ENCODE results near the gene VSIG10L2.

DNA sequence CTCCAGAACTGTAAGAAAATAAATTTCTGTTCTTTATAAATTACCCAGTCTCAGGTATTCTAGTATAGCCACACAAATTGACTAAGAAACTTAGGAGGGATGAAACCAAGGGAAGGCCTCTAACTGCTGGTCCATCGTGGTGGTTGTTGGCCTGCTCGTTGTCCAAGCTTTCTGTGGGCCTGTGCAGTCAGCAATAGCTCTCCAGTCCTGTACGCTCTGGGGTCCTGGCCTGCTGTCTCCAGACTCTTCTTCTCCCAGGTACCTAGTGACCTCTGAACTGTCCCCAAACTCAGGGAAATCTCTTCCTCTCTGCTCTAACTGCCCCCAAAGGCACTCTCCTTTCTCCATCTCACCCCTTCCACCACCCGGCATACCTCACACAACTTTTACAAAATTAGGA lies 5.7 kb upstream of the VSIG10L2 start:
- TF ChIP-seq POLR2A (IDR thresholded peaks at IDR 0.05), result no peak
- TF ChIP-seq, protein P1, sequence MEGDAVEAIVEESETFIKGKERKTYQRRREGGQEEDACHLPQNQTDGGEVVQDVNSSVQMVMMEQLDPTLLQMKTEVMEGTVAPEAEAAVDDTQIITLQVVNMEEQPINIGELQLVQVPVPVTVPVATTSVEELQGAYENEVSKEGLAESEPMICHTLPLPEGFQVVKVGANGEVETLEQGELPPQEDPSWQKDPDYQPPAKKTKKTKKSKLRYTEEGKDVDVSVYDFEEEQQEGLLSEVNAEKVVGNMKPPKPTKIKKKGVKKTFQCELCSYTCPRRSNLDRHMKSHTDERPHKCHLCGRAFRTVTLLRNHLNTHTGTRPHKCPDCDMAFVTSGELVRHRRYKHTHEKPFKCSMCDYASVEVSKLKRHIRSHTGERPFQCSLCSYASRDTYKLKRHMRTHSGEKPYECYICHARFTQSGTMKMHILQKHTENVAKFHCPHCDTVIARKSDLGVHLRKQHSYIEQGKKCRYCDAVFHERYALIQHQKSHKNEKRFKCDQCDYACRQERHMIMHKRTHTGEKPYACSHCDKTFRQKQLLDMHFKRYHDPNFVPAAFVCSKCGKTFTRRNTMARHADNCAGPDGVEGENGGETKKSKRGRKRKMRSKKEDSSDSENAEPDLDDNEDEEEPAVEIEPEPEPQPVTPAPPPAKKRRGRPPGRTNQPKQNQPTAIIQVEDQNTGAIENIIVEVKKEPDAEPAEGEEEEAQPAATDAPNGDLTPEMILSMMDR (IDR thresholded peaks at IDR 0.05), result no peak
- no peak for TF ChIP-seq POLR2AphosphoS5 (IDR thresholded peaks at IDR 0.05; ENCODE audit: insufficient read depth in 1 of 2, low read depth in 1 of 2)

All from vagina (tissue), 2 donors.